ENCODE data around the gene OR2H2.
A peak's percentile ranks its signal among the peaks of the same experiment; 100 is the strongest.

OR2H2 gene

DNA sequence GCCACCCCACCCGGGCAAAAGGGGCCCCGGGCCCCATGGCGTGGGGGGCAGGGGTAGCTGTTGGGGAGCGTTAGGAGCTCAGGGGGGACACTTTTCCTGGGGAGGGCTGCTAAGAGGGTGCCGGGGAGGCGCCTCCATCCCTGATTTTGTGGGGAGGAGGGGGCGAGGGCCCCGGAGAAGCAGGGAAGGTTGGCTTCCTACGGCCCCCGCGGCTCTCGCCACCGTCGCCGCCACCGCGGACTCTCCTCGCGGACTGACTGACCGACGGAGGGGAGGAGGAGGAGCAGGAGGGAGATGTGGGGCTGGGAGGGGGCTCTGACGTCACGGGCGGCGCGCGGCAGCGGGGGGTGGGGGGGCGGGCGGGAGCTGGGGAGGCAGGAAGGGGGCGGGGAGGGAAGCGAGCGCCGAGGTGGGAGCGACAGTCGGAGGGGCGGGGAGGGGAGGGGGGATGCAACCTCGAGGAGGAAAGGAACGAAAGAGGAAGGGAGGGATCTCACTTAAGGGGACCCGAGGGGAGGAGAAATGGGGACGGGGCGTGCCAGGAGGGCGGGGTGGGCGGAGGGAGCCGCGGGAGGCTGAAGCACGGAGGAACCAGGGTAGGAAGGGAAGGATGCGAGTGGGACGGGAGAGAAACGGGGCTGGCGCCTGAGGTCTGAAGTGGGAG, 43.0 kb downstream of the OR2H2 start:
- peak; percentile 93 for DNase-seq (ENCODE audit: low read depth)
- TF ChIP-seq, protein P1, sequence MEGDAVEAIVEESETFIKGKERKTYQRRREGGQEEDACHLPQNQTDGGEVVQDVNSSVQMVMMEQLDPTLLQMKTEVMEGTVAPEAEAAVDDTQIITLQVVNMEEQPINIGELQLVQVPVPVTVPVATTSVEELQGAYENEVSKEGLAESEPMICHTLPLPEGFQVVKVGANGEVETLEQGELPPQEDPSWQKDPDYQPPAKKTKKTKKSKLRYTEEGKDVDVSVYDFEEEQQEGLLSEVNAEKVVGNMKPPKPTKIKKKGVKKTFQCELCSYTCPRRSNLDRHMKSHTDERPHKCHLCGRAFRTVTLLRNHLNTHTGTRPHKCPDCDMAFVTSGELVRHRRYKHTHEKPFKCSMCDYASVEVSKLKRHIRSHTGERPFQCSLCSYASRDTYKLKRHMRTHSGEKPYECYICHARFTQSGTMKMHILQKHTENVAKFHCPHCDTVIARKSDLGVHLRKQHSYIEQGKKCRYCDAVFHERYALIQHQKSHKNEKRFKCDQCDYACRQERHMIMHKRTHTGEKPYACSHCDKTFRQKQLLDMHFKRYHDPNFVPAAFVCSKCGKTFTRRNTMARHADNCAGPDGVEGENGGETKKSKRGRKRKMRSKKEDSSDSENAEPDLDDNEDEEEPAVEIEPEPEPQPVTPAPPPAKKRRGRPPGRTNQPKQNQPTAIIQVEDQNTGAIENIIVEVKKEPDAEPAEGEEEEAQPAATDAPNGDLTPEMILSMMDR (IDR thresholded peaks at IDR 0.05; ENCODE audit: low read length, missing control alignments), result no peak
- peak overlapping the region; percentile 76 for H3K4me3 ChIP-seq (replicated peaks; ENCODE audit: low read depth, low read length)

DNA sequence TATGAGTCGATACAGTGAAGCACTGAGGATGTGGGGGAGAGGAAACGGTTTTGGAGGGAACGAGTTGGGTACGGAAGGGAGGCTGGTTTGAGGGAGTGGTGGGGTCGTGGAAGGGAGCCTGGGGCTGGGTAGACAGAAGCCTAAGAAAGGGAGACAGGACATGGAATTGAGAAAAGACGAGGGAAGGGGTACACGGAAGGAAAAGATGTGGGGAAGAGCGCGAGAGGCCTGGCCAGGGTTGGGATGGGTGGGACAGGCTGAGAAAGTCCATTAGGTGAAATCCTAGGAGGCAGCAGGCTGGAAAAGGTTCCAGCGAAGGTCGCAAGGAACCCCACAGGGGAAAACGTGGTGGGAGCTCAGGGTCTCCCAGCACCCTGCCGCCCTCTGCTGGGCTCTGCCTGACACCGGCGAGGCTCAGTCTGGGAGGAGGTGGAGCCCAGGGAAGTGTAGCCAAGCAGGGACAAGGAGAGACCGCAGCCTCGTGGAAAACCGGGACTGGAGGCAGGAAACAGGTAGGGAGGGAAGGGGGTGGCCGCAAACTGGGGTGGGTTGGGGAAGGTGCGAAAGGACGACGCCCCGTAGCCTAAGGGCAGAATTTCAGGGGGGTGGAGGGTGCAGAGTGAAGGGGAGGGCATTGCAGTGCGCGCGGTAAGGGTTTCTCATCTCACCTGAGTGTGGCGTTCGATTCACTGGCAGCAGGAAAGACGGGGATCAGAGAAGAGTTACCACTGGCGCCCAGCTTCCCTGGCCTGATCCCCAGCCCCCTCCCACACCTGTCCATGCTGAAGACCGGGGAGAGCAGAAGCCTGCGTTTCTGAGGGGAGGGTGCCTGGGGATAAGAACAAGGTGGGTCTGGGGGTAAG, 43.7 kb downstream of the OR2H2 start:
- peak; percentile 79 for DNase-seq (ENCODE audit: low read depth)
- TF ChIP-seq, protein P1 (IDR thresholded peaks at IDR 0.05; ENCODE audit: low read length, missing control alignments), result peak; percentile 86
- H3K4me3 ChIP-seq (replicated peaks; ENCODE audit: low read depth, low read length), result peak overlapping the region; percentile 76

DNA sequence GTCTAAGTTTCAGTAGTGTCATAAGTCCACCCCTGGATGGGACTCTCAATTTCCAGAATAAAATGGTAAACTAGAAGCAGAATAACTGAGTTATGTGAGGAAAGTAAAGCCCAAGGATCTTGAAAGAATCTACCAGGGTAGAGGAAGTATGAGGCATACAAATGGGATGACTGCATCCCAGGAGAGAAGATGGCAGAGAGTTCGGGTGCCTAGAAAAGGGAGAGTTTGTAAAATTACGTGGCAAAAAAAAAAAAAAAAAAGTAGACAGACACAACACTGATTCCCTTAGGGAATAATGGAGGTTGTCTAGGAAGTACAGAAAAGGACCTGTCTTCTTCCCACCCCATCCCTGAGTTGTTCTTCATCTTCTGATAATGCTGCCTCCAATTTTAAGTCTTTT, 44.6 kb downstream of the OR2H2 start:
- TF ChIP-seq, protein P1 (IDR thresholded peaks at IDR 0.05; ENCODE audit: low read length, missing control alignments), result no peak
- no peak for DNase-seq (ENCODE audit: low read depth)
- H3K4me3 ChIP-seq (replicated peaks; ENCODE audit: low read depth, low read length), result no peak overlapping the region

DNA sequence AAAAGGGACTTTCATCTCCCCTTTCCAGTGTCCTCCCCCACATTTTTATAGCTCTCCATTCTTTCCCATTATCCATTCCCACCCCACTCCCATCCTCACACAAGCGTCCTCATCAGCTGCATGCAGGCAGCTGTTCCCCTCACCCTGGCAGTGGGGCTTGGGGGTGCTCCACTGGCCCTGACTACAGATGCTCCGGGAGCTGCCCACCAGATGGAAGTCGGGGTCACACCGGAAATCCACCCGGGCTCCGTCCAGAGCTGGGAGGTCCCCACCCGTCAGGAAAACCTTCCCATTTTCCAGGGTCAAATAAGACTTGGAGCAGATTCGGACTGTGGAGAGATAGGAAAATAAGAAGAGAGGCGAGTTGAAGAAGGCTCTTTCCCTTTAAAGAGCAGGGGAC, 45.4 kb downstream of the OR2H2 start:
- DNase-seq (ENCODE audit: low read depth), result no peak
- TF ChIP-seq, protein P1 (IDR thresholded peaks at IDR 0.05; ENCODE audit: low read length, missing control alignments), result no peak
- no peak overlapping the region for H3K4me3 ChIP-seq (replicated peaks; ENCODE audit: low read depth, low read length)

DNA sequence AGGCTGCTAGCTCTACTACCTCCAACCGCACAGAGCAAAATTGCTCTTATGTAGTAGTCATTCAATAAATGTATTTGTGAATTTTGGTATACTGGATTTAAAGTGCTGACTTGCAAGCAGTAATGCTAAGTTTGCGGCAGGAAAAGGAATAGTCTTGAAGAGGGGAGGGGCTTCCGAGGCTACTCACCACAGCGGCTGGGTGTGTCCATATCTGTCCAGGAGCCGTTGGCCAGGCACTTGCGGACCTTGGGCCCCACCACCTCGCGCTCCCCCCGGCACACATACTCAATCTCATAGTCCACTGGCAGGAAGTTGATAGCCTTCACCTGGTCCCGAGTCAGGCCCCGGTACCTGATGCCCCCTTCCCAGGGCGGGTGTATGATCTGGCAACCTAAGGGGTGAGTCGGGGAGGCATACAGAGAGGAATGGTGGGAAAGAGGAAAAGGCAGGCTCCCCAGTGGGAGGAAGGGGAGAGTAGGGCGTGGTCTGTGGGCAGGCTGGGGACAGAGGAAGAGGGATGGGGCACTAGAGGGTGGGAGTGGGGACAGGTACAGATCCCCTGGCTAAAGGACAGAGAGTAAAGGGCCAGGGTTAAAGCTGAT, 46.4 kb downstream of the OR2H2 start:
- no peak for DNase-seq (ENCODE audit: low read depth)
- TF ChIP-seq, protein P1 (IDR thresholded peaks at IDR 0.05; ENCODE audit: low read length, missing control alignments), result no peak
- H3K4me3 ChIP-seq (replicated peaks; ENCODE audit: low read depth, low read length), result peak overlapping the region; percentile 67

DNA sequence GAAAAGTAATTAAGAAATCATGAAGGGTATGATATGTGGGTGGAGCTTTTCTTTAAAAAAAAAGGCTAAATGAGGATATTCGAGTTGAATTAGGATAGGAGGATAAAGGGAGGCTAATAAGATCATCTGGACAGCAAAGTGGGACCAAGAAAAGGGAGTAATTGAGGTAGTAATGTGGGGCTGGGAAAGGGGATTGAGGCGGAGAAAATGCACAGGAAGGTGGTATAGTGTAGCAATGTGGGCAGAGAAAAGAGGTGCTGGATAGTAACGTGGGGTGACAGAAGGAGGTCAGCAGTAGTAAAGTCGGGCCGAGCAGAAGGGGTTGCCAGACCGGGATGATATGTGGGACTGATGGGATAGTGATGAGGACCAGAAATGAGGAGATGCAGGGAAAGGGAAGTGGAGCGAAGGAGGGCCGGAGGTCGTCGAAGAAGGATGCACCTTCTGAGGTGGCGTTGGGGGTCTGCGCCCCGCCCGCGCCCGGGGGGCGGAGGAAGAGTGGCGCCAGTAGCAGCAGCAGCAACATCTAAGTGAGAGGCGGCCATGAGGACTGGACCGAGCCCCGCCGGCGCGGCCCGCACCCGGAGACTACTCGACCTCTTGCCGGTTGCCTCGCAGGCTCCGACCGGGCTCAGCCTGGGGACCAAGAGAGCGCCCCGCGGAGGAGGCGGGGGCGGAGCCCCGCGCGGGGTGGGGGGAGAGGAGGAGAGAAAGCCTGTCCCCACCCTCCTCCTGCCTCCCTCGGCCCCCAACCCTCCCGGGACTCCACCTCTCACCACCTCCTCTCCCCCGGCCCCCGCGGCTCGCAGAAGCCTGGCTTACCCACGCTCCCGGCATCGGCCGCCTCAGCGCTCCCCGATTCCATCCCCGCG, 47.2 kb downstream of the OR2H2 start:
- DNase-seq (ENCODE audit: low read depth), result peak; percentile 68
- TF ChIP-seq, protein P1 (IDR thresholded peaks at IDR 0.05; ENCODE audit: low read length, missing control alignments), result no peak
- H3K4me3 ChIP-seq (replicated peaks; ENCODE audit: low read depth, low read length), result peak overlapping the region; percentile 67

All from fibroblast of pulmonary artery (primary cell).